ENCODE results near the gene MSANTD2. TPM values are rescaled to one million over a fixed set of nuclear protein-coding genes. Genes with fewer than 3 reads are reported as not detected.
"Not testable (repeated sequence)": the region's sequence is repeated elsewhere in the genome, so short reads cannot be mapped to it uniquely, and the experiment has no call there.

The MSANTD2 gene
- total RNA-seq, 1 donor from 2014 or later, result 8.5 TPM

GRCh38 chr11:124783002-124783401 is 17.2 kb downstream of the MSANTD2 start:
- TF ChIP-seq CTCF (conservative IDR thresholded peaks at IDR 0.05; ENCODE audit: low read depth, low read length), result no peak
- H3K4me3 ChIP-seq (ENCODE audit: low read depth, low read length), result no peak overlapping the region
- DNase-seq (ENCODE audit: low read depth), result no peak

- no peak for TF ChIP-seq CTCF (conservative IDR thresholded peaks at IDR 0.05; ENCODE audit: low read depth, low read length)
Observed at GRCh38 chr11:124779568-124779967, 20.6 kb downstream of the MSANTD2 start.

GRCh38 chr11:124778281-124778680 is 21.9 kb downstream of the MSANTD2 start:
- no peak for DNase-seq (ENCODE audit: low read depth)
- TF ChIP-seq CTCF (conservative IDR thresholded peaks at IDR 0.05; ENCODE audit: low read depth, low read length), result peak; percentile 68
- H3K4me3 ChIP-seq (ENCODE audit: low read depth, low read length), result no peak overlapping the region

More at GRCh38 chr11:124779568-124779967, 20.6 kb downstream of the MSANTD2 start:
- DNase-seq (ENCODE audit: low read depth), result no peak
- no peak overlapping the region for H3K4me3 ChIP-seq (ENCODE audit: low read depth, low read length)

- DNase-seq (ENCODE audit: low read depth), result no peak
- no peak overlapping the region for H3K4me3 ChIP-seq (ENCODE audit: low read depth, low read length)
- no peak for TF ChIP-seq CTCF (conservative IDR thresholded peaks at IDR 0.05; ENCODE audit: low read depth, low read length)
Observed at GRCh38 chr11:124776865-124777645, 23.2 kb downstream of the MSANTD2 start.

- DNase-seq (ENCODE audit: low read depth); H3K4me3 ChIP-seq (ENCODE audit: low read depth, low read length): not testable (repeated sequence)
Observed at GRCh38 chr11:124770959-124771358, 29.2 kb downstream of the MSANTD2 start.

GRCh38 chr11:124769806-124770774 is 30.1 kb downstream of the MSANTD2 start:
- H3K4me3 ChIP-seq (ENCODE audit: low read depth, low read length), result no peak overlapping the region
- no peak for TF ChIP-seq CTCF (conservative IDR thresholded peaks at IDR 0.05; ENCODE audit: low read depth, low read length)
- DNase-seq (ENCODE audit: low read depth), result no peak

GRCh38 chr11:124768914-124769313 is 31.3 kb downstream of the MSANTD2 start:
- no peak overlapping the region for H3K4me3 ChIP-seq (ENCODE audit: low read depth, low read length)
- DNase-seq (ENCODE audit: low read depth), result no peak
- no peak for TF ChIP-seq CTCF (conservative IDR thresholded peaks at IDR 0.05; ENCODE audit: low read depth, low read length)
